Upper lobe of left lung (tissue), 6 donors: ENCODE results near the gene GAA. TPM values are rescaled to one million over a fixed set of nuclear protein-coding genes. Genes with fewer than 3 reads are reported as not detected.
A peak's percentile ranks its signal among the peaks of the same experiment; 100 is the strongest.

ENCODE experiments used
- ATAC-seq, 2 donors: fragments of 200-7000 bp; cut with Tn5 transposase; one replicate each; pipeline ENCODE4 v1.9.1; 2022; ENCODE audit warnings: mild to moderate bottlenecking in 2 of 2, moderate library complexity in 2 of 2; ENCODE audit not compliant: low FRiP score in 2 of 2
- DNase-seq, 2 donors: peaks; one replicate each; pipeline ENCODE4 v3.0.0-alpha.2; 2019 to 2020
- H3K27ac ChIP-seq, 4 donors: fragments of 200-600 bp; sonication (generic); one replicate each; pipeline ENCODE4 v1.5.1; 2016 to 2019
- H3K27me3 ChIP-seq, 4 donors: fragments of 200-600 bp; sonication (generic); one replicate each; pipeline ENCODE4 v1.5.1; 2017 to 2019
- H3K36me3 ChIP-seq, 4 donors: fragments of 200-600 bp; sonication (generic); one replicate each; pipeline ENCODE4 v1.5.1; 2016 to 2019
- H3K4me1 ChIP-seq, 4 donors: fragments of 200-600 bp; sonication (generic); one replicate each; pipeline ENCODE4 v1.5.1; 2018 to 2019
- H3K4me3 ChIP-seq, 4 donors: fragments of 200-600 bp; sonication (generic); one replicate each; pipeline ENCODE4 v1.5.1; 2017 to 2019; ENCODE audit warnings: mild to moderate bottlenecking in 2 of 4, moderate library complexity in 1 of 4
- H3K9me3 ChIP-seq, 4 donors: fragments of 200-600 bp; sonication (generic); one replicate each; pipeline ENCODE4 v1.5.1; 2018 to 2019
- EP300 ChIP-seq, 4 donors: sonication (generic); formaldehyde crosslinking; IDR thresholded peaks; one replicate each; pipeline ENCODE4 v1.5.1; 2017; ENCODE audit warnings: antibody characterized with exemption in 4 of 4, control low read depth in 2 of 4
- POLR2A ChIP-seq, 4 donors: fragments of 450-650 bp; IDR thresholded peaks; one replicate each; pipeline ENCODE4 v1.5.1; 2016 to 2017; ENCODE audit warnings: antibody characterized with exemption in 4 of 4, mild to moderate bottlenecking in 2 of 4
- POLR2AphosphoS5 ChIP-seq, 2 donors: sonication (generic); formaldehyde crosslinking; IDR thresholded peaks; one replicate each; pipeline ENCODE4 v1.5.1; 2017; ENCODE audit warnings: antibody characterized with exemption in 2 of 2
- WGBS, 2 donors: methylation state at CpG; one replicate each; pipeline ENCODE4 v1.1.5; 2017 to 2018; 5-methylcytosine and 5-hydroxymethylcytosine counted together
- total RNA-seq, 6 donors: library from RNA; depleted of rRNA in 4 of 6; stranded (reverse); fragments of >200 nt in 4 of 6; gene quantifications; one replicate each; pipeline versions ENCODE4 v1.1.0 to v1.2.1, GENCODE V29; 2016 to 2021
- TF ChIP-seq, protein P1 (sequence below), 6 experiments: fragments of 450-650 bp in 4 of 6; fragments of 200-600 bp in 2 of 6; sonication (generic) in 2 of 6; IDR thresholded peaks; one replicate each; pipeline ENCODE4 v1.5.1; 2016 to 2019; ENCODE audit warnings: antibody characterized with exemption in 6 of 6
- donor health status: DM: no; HTN: no; CAD: no; lungs with moderate emphysema.
- donor health status: DM: no; HTN: yes; CAD: no; lungs with severe emphysema.

Gene GAA
- total RNA-seq, 6 donors from 2014 or later: 54.7 to 178 (median 157) TPM

DNA sequence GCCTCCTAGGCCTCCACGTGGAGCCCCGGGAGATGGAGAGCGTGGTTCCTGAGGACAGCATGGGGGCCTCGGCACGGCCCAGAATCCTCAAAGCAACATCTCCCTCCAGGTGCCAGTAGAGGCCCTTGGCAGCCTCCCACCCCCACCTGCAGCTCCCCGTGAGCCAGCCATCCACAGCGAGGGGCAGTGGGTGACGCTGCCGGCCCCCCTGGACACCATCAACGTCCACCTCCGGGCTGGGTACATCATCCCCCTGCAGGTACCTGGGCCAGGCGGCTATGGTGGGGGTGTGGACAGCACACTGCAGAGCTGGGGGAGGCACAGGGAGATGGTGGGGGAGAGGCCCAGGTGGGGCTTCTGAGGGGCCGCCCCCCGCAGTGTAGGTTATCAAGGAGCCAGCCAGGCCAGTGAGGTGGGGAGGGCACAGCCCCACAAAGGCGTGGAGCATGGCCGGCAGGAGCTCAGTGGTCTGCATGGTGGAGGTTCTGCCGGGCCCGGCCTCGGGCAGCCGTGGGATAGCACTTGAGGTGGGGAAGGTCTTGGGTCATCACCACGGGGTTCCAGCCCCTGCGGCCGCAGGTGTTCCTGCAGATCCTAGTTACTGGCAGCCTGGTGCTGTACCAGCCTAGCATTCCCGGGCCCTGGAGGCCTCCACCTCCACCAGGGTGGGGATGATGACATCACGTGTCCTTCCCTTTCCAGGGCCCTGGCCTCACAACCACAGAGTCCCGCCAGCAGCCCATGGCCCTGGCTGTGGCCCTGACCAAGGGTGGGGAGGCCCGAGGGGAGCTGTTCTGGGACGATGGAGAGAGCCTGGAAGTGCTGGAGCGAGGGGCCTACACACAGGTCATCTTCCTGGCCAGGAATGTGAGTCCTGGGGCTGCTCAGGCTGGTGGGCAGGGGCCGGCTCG lies 16.4 kb downstream of the GAA start:
- Histone ChIP-seq H3K36me3 (peaks cover 0 to 9% (median 4%) of the 10 kb centered on the region in 4 donors), H3K4me3 (no peak overlapping the region), H3K9me3 (no peaks in the 10 kb centered on the region), H3K4me1 (no peaks in the 10 kb centered on the region), H3K27ac (no peak overlapping the region), H3K27me3 (no peaks in the 10 kb centered on the region)
- 94% methylated on average over 14 to 30 of the region's 31 CpGs for WGBS, 2 donors
- TF ChIP-seq POLR2A (IDR thresholded peaks at IDR 0.05): no peak
- TF ChIP-seq POLR2AphosphoS5 (IDR thresholded peaks at IDR 0.05): no peak
- TF ChIP-seq EP300 (IDR thresholded peaks at IDR 0.05): no peak
- TF ChIP-seq, protein P1, sequence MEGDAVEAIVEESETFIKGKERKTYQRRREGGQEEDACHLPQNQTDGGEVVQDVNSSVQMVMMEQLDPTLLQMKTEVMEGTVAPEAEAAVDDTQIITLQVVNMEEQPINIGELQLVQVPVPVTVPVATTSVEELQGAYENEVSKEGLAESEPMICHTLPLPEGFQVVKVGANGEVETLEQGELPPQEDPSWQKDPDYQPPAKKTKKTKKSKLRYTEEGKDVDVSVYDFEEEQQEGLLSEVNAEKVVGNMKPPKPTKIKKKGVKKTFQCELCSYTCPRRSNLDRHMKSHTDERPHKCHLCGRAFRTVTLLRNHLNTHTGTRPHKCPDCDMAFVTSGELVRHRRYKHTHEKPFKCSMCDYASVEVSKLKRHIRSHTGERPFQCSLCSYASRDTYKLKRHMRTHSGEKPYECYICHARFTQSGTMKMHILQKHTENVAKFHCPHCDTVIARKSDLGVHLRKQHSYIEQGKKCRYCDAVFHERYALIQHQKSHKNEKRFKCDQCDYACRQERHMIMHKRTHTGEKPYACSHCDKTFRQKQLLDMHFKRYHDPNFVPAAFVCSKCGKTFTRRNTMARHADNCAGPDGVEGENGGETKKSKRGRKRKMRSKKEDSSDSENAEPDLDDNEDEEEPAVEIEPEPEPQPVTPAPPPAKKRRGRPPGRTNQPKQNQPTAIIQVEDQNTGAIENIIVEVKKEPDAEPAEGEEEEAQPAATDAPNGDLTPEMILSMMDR (IDR thresholded peaks at IDR 0.05): no peak
- no peak for ATAC-seq
- peak in 1 of 2 donors; percentile 72 for DNase-seq

DNA sequence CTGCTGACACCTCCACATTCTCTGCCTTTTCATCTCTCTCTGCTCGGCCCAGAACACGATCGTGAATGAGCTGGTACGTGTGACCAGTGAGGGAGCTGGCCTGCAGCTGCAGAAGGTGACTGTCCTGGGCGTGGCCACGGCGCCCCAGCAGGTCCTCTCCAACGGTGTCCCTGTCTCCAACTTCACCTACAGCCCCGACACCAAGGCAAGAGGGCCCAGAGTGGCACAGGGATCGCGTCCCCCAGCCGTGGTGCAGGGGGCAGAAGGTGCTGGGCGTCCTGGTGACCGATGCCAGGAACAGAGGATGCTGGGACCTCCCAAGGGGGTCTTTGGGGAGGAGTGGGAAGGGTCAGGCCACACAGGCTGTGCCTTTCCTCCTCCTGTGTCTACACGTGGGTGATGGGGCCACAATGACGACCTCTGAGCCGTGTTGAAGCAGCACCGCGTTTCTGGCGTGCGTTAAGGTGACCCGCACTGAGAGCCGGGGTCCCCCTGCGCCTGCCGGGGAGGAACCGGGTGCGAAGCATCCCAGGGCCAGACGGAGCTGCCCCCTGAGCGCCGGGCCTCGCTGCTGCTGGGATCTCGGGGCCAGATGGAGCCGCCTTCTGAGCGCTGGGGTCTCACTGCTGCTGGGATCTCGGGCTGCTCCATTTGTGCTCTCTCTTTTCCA lies 17.4 kb downstream of the GAA start:
- DNase-seq (peak in 1 of 2 donors; percentile 74), ATAC-seq (no peak)
- Histone ChIP-seq H3K9me3 (no peaks in the 10 kb centered on the region), H3K27me3 (no peaks in the 10 kb centered on the region), H3K4me3 (no peak overlapping the region), H3K27ac (no peak overlapping the region), H3K36me3 (peaks cover 0 to 6% (median 2%) of the 10 kb centered on the region in 4 donors), H3K4me1 (no peaks in the 10 kb centered on the region)
- TF ChIP-seq EP300 (IDR thresholded peaks at IDR 0.05) (no peak), POLR2A (IDR thresholded peaks at IDR 0.05) (no peak), POLR2AphosphoS5 (IDR thresholded peaks at IDR 0.05) (no peak)
- WGBS, 2 donors: 93 to 97% methylated on average over 19 to 35 of the region's 35 CpGs

DNA sequence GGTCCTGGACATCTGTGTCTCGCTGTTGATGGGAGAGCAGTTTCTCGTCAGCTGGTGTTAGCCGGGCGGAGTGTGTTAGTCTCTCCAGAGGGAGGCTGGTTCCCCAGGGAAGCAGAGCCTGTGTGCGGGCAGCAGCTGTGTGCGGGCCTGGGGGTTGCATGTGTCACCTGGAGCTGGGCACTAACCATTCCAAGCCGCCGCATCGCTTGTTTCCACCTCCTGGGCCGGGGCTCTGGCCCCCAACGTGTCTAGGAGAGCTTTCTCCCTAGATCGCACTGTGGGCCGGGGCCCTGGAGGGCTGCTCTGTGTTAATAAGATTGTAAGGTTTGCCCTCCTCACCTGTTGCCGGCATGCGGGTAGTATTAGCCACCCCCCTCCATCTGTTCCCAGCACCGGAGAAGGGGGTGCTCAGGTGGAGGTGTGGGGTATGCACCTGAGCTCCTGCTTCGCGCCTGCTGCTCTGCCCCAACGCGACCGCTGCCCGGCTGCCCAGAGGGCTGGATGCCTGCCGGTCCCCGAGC lies 17.9 kb downstream of the GAA start:
- ATAC-seq (no peak), DNase-seq (no peak)
- TF ChIP-seq POLR2A (IDR thresholded peaks at IDR 0.05) (no peak), EP300 (IDR thresholded peaks at IDR 0.05) (no peak), POLR2AphosphoS5 (IDR thresholded peaks at IDR 0.05) (no peak)
- TF ChIP-seq, protein P1 (IDR thresholded peaks at IDR 0.05): no peak
- H3K4me1 ChIP-seq: no peaks in the 10 kb centered on the region
- no peak overlapping the region for H3K4me3 ChIP-seq
- no peak overlapping the region for H3K27ac ChIP-seq
- no peaks in the 10 kb centered on the region for H3K9me3 ChIP-seq
- peaks cover 0 to 6% (median 2%) of the 10 kb centered on the region in 4 donors for H3K36me3 ChIP-seq
- 96% methylated on average over 16 to 24 of the region's 24 CpGs for WGBS, 2 donors
- H3K27me3 ChIP-seq: no peaks in the 10 kb centered on the region

DNA sequence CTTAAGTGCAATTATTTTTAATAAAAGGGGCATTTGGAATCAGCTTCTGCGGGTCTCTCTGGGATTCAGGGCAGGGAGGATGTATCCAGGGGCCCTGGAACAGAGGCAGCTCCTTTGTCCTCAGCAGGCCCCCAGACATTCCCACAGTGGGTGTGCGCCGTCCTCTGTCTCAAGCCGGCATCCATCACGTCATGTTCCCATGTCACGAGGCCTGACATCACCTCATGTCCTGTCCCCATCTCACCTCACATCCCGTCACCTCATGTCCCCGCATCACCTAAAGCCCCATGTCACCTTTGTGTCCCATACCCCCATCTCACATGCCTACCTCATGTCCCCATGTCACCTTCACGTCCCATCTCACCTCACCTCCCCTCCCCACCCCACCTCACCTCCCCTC lies 18.5 kb downstream of the GAA start:
- Histone ChIP-seq H3K36me3 (peaks cover 0 to 6% (median 2%) of the 10 kb centered on the region in 4 donors), H3K27me3 (no peaks in the 10 kb centered on the region), H3K4me3 (no peak overlapping the region), H3K9me3 (no peaks in the 10 kb centered on the region), H3K4me1 (no peaks in the 10 kb centered on the region), H3K27ac (no peak overlapping the region)
- DNase-seq (no peak), ATAC-seq (no peak)
- TF ChIP-seq POLR2A (IDR thresholded peaks at IDR 0.05) (no peak), POLR2AphosphoS5 (IDR thresholded peaks at IDR 0.05) (no peak), EP300 (IDR thresholded peaks at IDR 0.05) (no peak)
- TF ChIP-seq, protein P1 (IDR thresholded peaks at IDR 0.05): no peak
- 88 to 95% methylated on average over 9 of the region's 9 CpGs for WGBS, 2 donors

DNA sequence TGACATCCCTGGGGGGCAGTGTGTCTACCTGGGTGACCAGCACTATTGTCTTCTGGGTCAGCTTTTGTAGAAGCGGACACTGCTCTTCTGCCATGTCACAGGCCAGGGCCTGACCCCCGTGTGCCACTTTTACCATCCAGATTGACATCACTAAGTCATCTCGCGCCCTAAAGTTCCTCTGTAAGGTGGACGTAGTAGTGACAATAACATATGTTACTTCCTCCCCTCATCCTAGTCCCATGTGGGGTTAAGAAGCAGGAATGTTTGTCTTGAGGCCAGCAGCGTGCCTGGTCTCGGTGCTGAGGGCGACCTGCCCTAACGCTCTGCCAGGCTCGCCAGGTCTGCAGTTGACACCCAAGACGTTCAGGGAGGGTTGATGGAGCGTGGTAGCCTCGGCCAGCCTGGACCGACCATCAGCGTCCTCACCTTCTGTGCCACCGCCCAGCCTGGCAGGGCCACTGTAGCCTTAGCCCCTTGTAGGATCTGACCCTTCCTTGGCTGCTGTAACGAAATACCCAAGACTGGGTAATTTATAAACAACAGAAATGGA lies 20.7 kb downstream of the GAA start:
- 90 to 91% methylated on average over 6 to 17 of the region's 17 CpGs for WGBS, 2 donors
- no peak for DNase-seq

More for the DNA sequence above, 20.7 kb downstream of the GAA start:
- Histone ChIP-seq H3K4me3 (no peak overlapping the region), H3K27me3 (no peaks in the 10 kb centered on the region), H3K4me1 (no peaks in the 10 kb centered on the region), H3K27ac (no peak overlapping the region), H3K9me3 (no peaks in the 10 kb centered on the region), H3K36me3 (peaks cover 0 to 6% (median 2%) of the 10 kb centered on the region in 4 donors)
- TF ChIP-seq, protein P1 (IDR thresholded peaks at IDR 0.05): no peak
- TF ChIP-seq EP300 (IDR thresholded peaks at IDR 0.05) (no peak), POLR2A (IDR thresholded peaks at IDR 0.05) (no peak), POLR2AphosphoS5 (IDR thresholded peaks at IDR 0.05) (no peak)
- no peak for ATAC-seq
